Adrenal gland (tissue), 12 donors: ENCODE results near the gene CRACR2B. TPM values are rescaled to one million over a fixed set of nuclear protein-coding genes. Genes with fewer than 3 reads are reported as not detected.

Source experiments
- DNase-seq, 7 donors: peaks; one replicate each; pipeline ENCODE4 v3.0.0-alpha.2; 2019 to 2020
- H3K27ac ChIP-seq, 5 donors: fragments of 200-600 bp; sonication (generic) in 4 of 5; 1 replicate in 3 of 5; 2 replicates in 2 of 5; pipeline versions ENCODE4 v1.5.1 to v1.8.0; 2016 to 2020; ENCODE audit warnings: mild to moderate bottlenecking in 1 of 5
- H3K27me3 ChIP-seq: fragments of 200-600 bp; 2 replicates; pipeline ENCODE4 v1.8.0; 2021
- H3K36me3 ChIP-seq, 2 donors: fragments of 200-600 bp; replicated peaks in 1 of 2; 1 replicate in 1 of 2; 2 replicates in 1 of 2; pipeline versions ENCODE4 v1.5.1 to v1.8.0; 2018 to 2022
- H3K4me1 ChIP-seq, 2 donors: fragments of 200-600 bp; replicated peaks in 1 of 2; 1 replicate in 1 of 2; 2 replicates in 1 of 2; pipeline versions ENCODE4 v1.5.1 to v1.8.0; 2018 to 2021
- H3K4me3 ChIP-seq, 4 donors: fragments of 200-600 bp; sonication (generic) in 3 of 4; one replicate each; pipeline ENCODE4 v1.5.1; 2016 to 2018
- H3K9me3 ChIP-seq, 3 donors: fragments of 200-600 bp; sonication (generic) in 1 of 3; replicated peaks in 1 of 3; 1 replicate in 2 of 3; 2 replicates in 1 of 3; pipeline versions ENCODE4 v1.5.1 to v1.8.0; 2016 to 2021
- POLR2A ChIP-seq, 2 donors: fragments of 450-650 bp; IDR thresholded peaks; one replicate each; pipeline ENCODE4 v1.6.1; 2017; ENCODE audit warnings: antibody characterized with exemption in 2 of 2, mild to moderate bottlenecking in 2 of 2, moderate library complexity in 1 of 2
- WGBS, 4 donors: extraction: QIAGEN DNeasy Blood & Tissue Kit in 2 of 4; methylation state at CpG; one replicate each; pipeline versions ENCODE4 v1.1.5 to v1.1.7; 2013 to 2017; 5-methylcytosine and 5-hydroxymethylcytosine counted together
- intact Hi-C, 2 donors: fragments of 100-400 bp; cut with DNase I; formaldehyde crosslinking; loops; one replicate each; pipeline versions ENCODE4 v1.14.1 to v1.15.0; 2022 to 2023
- polyA plus RNA-seq, 3 donors: library from polyadenylated mRNA; stranded (reverse); fragments of 200-250 nt in 2 of 3; fragments of 350-450 nt in 1 of 3; fragmentation: Illumina TruSeq in 1 of 3; extraction: RNeasy Lipid Tissue Mini Kit (QIAGEN cat#74804) in 1 of 3; gene quantifications; one replicate each; pipeline ENCODE4 v1.2.3, GENCODE V29; 2013 to 2014
- total RNA-seq, 9 donors: library from RNA; depleted of rRNA in 4 of 9; stranded (reverse); fragments of >200 nt in 4 of 9; fragments of 120-200 nt in 1 of 9; fragmentation: NEBNext Ultra II Directional in 1 of 9; extraction: Animal tissue kit (Norgen Biotek cat#: 25700) in 1 of 9; gene quantifications; one replicate each; pipeline versions ENCODE4 v1.1.0 to v1.2.4, GENCODE V29; 2013 to 2023
- TF ChIP-seq, protein P1 (sequence below), 6 experiments: fragments of 450-650 bp in 4 of 6; fragments of 200-600 bp in 2 of 6; sonication (generic) in 1 of 6; IDR thresholded peaks; 1 replicate in 5 of 6; 2 replicates in 1 of 6; pipeline versions ENCODE4 v1.5.1 to v1.8.0; 2016 to 2021; ENCODE audit warnings: antibody characterized with exemption in 6 of 6, mild to moderate bottlenecking in 2 of 6, moderate library complexity in 1 of 6
- donor health status: healthy with polysubstance abuse.
- donor health status: Bipolar disorder and iron deficiency.
- donor health status: DM: yes; HTN: yes; CAD: no.
- donor health status: DM: no; HTN: no; CAD: no.
- donor health status: DM: no; HTN: no; CAD: no.
- donor health status: DM: yes; HTN: yes; CAD: no.

Gene CRACR2B
- total and polyA plus RNA-seq, 12 donors, result 1.0 to 91.3 (median 15.6) TPM

DNA sequence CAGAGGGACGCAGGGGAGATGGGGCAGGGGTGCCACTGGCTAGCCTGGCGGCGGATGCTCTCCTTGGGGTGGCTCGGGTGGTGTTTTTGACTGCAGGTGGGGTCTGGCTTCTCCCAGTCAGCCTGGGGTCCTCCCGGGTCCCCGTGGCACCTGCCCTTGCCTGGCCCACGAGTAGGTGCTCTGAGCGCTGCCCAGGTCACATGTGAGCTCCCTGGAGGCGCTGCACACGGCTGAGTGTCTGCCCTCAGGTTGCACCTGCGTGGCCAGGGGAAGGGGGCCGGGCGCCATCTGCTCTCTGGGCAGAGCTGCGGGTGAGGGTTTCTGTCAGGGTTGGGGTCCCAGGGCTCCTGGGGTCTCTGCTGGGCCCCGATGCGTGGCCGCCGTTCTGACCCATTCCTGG lies 20.2 kb downstream of the CRACR2B start:
- TF ChIP-seq, protein P1, sequence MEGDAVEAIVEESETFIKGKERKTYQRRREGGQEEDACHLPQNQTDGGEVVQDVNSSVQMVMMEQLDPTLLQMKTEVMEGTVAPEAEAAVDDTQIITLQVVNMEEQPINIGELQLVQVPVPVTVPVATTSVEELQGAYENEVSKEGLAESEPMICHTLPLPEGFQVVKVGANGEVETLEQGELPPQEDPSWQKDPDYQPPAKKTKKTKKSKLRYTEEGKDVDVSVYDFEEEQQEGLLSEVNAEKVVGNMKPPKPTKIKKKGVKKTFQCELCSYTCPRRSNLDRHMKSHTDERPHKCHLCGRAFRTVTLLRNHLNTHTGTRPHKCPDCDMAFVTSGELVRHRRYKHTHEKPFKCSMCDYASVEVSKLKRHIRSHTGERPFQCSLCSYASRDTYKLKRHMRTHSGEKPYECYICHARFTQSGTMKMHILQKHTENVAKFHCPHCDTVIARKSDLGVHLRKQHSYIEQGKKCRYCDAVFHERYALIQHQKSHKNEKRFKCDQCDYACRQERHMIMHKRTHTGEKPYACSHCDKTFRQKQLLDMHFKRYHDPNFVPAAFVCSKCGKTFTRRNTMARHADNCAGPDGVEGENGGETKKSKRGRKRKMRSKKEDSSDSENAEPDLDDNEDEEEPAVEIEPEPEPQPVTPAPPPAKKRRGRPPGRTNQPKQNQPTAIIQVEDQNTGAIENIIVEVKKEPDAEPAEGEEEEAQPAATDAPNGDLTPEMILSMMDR (IDR thresholded peaks at IDR 0.05), result no peak
- no peak for TF ChIP-seq POLR2A (IDR thresholded peaks at IDR 0.05)

DNA sequence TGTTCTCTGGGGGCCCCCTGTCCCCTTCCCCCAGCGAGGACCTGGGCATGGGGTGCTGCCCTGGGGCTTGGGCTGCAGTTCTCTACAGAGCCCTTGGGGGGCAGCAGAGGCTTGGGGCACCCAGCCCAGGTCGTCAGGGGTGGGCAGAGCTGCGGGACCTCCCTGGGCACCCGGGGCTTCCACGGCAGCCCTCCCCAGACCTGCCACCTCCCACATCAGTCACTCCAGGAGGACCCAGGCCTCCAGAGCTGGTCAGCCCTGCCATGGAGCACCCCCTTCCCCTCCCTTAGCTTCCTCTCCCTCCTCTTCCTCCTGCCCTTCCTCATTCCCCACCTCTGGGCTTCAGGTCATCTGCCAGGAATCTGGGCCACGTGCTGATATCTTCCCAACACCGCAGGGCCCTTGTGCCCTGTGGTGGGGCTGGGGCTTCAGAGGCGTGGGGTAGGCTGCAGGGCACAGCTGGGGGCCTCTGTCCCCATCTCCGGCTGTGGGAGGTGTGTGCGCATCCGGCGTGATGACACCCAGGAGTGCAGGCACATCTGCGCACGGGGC lies 20.7 kb downstream of the CRACR2B start:
- WGBS, 4 donors, result 7 to 50% (median 25%) methylated on average over 6 to 14 of the region's 14 CpGs
- intact Hi-C loops, result loop anchor here (2.0 to 5.0 kb wide), 3 partner anchors 60 to 204 kb away; no protein-coding TSS in a partner anchor
- no peaks in the 10 kb centered on the region for H3K36me3 ChIP-seq
- H3K27me3 ChIP-seq, result no peaks in the 10 kb centered on the region
- no peak overlapping the region for H3K27ac ChIP-seq
- no peak overlapping the region for H3K4me3 ChIP-seq
- no peaks in the 10 kb centered on the region for H3K9me3 ChIP-seq
- DNase-seq, result peak in 3 of 7 donors; percentile 56 to 68 (median 59)
- peaks cover 26 to 32% of the 10 kb centered on the region in 2 donors for H3K4me1 ChIP-seq
- TF ChIP-seq POLR2A (IDR thresholded peaks at IDR 0.05), result no peak
- TF ChIP-seq, protein P1 (IDR thresholded peaks at IDR 0.05), result peak; percentile 77 to 87 (median 82)

More for the DNA sequence above, 20.2 kb downstream of the CRACR2B start:
- Histone ChIP-seq H3K4me1 (peaks cover 32 to 37% of the 10 kb centered on the region in 2 donors), H3K36me3 (no peaks in the 10 kb centered on the region), H3K9me3 (no peaks in the 10 kb centered on the region), H3K27ac (no peak overlapping the region), H3K27me3 (no peaks in the 10 kb centered on the region), H3K4me3 (no peak overlapping the region)
- WGBS, 4 donors, result 71 to 100% (median 76%) methylated on average over 1 to 18 of the region's 18 CpGs; no CpG with 5 or more reads in 1 of the 4 donors
- DNase-seq, result no peak
- intact Hi-C loops, result loop anchor here (2.0 to 5.0 kb wide), 3 partner anchors 61 to 204 kb away; no protein-coding TSS in a partner anchor

DNA sequence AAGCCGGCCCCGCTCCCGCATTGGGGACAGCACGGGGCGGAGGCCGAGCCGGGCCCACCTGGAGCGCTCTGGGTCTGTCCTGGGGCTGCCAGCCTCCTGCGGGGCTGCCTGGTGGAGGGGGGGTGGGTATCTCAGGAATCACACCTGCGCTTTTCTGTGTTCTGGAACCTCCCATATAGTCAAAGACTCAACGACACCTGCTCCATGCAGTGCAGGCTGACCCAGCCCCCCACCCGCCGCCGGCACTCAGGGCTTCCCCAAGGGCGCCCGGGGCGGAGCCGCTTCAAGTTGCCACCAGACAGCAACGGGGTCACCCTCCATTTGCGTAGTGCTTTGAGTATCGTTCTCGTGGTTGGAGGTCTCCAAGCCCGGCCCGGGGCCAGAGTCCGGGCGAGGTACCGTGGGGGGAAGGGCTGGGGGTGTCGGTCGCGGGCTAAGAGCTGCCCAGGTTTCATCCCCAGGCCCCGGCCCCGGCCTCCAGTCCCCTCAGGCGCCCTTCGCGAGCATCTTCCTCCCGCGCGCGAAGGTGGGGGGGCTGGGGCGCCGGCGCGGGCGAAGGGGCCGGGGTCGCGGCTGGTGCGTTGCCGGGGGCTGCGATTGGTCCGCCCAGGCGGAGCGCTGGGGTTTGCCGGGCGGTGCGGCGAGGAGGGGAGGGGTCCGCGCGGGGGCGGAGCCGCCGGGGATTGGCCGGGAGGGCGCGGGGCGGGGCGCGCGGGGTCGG lies 21.5 kb downstream of the CRACR2B start:
- H3K27me3 ChIP-seq, result no peaks in the 10 kb centered on the region
- no peak for DNase-seq
- intact Hi-C loops, result loop anchor here (2.0 to 5.0 kb wide), 3 partner anchors 60 to 203 kb away; no protein-coding TSS in a partner anchor
- no peaks in the 10 kb centered on the region for H3K36me3 ChIP-seq
- no peaks in the 10 kb centered on the region for H3K9me3 ChIP-seq
- WGBS, 4 donors, result 5 to 17% (median 5%) methylated on average over 9 to 69 of the region's 71 CpGs
- peak overlapping the region in 1 of 4 donors; percentile 46 for H3K4me3 ChIP-seq
- peaks cover 18 to 24% of the 10 kb centered on the region in 2 donors for H3K4me1 ChIP-seq
- H3K27ac ChIP-seq, result no peak overlapping the region
- TF ChIP-seq, protein P1 (IDR thresholded peaks at IDR 0.05), result no peak

DNA sequence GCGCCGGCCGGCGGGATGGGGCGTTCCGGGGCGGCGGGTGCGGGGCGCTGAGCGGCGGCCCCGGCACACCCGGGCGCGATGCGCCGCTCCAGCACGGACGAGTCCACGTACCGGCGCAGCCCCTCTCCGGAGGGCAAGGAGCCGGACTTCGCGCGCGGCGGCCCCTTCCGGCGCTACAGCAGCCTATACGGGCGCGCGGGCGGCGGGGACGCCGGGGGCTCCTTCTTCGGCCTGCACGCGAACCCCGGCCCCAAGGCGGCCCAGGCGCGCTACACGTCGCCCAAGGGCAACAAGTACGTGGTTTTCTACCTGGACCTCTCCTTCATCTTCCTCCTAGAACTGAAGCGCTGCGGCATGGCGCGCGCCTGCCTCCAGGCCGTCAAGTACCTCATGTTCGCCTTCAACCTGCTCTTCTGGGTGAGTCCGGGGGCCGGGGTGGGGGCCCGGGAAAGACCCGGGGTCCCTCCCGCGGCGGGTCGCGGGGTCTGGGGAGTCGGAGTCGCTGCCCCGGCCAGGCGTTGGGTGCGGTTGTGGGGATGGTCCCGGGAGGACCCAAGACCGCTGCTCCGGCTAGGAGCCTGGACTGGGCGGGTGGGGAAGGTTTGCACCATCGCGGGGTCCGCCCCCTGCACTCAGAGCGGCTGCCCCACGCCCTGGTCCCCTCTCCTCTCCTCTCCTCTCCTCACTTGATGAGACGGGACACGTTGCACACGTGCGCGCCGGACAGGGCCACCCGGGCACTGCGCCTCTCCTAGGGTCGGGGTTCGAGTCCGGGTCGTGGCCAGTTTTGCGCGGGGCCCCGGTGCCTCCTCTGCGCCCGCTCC lies 22.4 kb downstream of the CRACR2B start:
- H3K36me3 ChIP-seq, result no peaks in the 10 kb centered on the region
- no peaks in the 10 kb centered on the region for H3K27me3 ChIP-seq
- no peak for DNase-seq
- peak overlapping the region in 1 of 4 donors; percentile 46 for H3K4me3 ChIP-seq
- TF ChIP-seq POLR2A (IDR thresholded peaks at IDR 0.05), result no peak
- TF ChIP-seq, protein P1 (IDR thresholded peaks at IDR 0.05), result no peak
- no peaks in the 10 kb centered on the region for H3K9me3 ChIP-seq
- peaks cover 11 to 15% of the 10 kb centered on the region in 2 donors for H3K4me1 ChIP-seq
- whole genome bisulfite sequencing, 4 donors, result 18 to 41% (median 22%) methylated on average over 34 to 97 of the region's 97 CpGs
- intact Hi-C loops, result loop anchor here (2.0 to 5.0 kb wide), 3 partner anchors 59 to 202 kb away; no protein-coding TSS in a partner anchor
- no peak overlapping the region for H3K27ac ChIP-seq
